ENCODE measurements around the gene CDC42. TPM values are rescaled to one million over a fixed set of nuclear protein-coding genes. Genes with fewer than 3 reads are reported as not detected.

CDC42 gene
- total RNA-seq, 6 experiments from 2014 or later: 74.4 to 128 (median 95.9) TPM

- H3K4me3 ChIP-seq: peak overlapping the region; percentile 68 to 98 (median 88)
- intact Hi-C loops (cut with DNase I): no loop called here
- peak; percentile 78 to 89 (median 82) for DNase-seq
- no peaks in the 10 kb centered on the region for H3K9me3 ChIP-seq
- H3K27ac ChIP-seq: peak overlapping the region; percentile 93 to 98 (median 95)
- TF ChIP-seq CTCF (IDR thresholded peaks at IDR 0.05) (no peak), POLR2A (IDR thresholded peaks at IDR 0.05) (peak; percentile 84)
- H3K36me3 ChIP-seq: peaks cover 0 to 4% (median 1%) of the 10 kb centered on the region in 4 donors
- ATAC-seq: peak; percentile 88 to 95 (median 91)
- H3K27me3 ChIP-seq: no peaks in the 10 kb centered on the region
- WGBS (ENCODE audit: insufficient coverage, low coverage, low lambda C conversion rate, missing lambda C conversion rate): under 1% methylated on average over 31 of the region's 42 CpGs
- peaks cover 0 to 15% (median 0%) of the 10 kb centered on the region in 4 donors for H3K4me1 ChIP-seq
Observed at GRCh38 chr1:22025368-22026155, 26.9 kb upstream of the CDC42 start.

- peaks cover 0 to 6% (median 2%) of the 10 kb centered on the region in 4 donors for H3K36me3 ChIP-seq
- H3K9me3 ChIP-seq: no peaks in the 10 kb centered on the region
- DNase-seq (no peak), ATAC-seq (no peak)
- no peak overlapping the region for H3K4me3 ChIP-seq
- H3K27ac ChIP-seq: no peak overlapping the region
- no peaks in the 10 kb centered on the region for H3K27me3 ChIP-seq
- 81% methylated on average over 3 of the region's 3 CpGs for WGBS (ENCODE audit: insufficient coverage, low coverage, low lambda C conversion rate, missing lambda C conversion rate)
- intact Hi-C loops (cut with DNase I): no loop called here
- H3K4me1 ChIP-seq: peaks cover 0 to 15% (median 0%) of the 10 kb centered on the region in 4 donors
- TF ChIP-seq POLR2A (IDR thresholded peaks at IDR 0.05) (no peak), CTCF (IDR thresholded peaks at IDR 0.05) (no peak)
Observed at GRCh38 chr1:22026924-22027289, 25.6 kb upstream of the CDC42 start.

DNA sequence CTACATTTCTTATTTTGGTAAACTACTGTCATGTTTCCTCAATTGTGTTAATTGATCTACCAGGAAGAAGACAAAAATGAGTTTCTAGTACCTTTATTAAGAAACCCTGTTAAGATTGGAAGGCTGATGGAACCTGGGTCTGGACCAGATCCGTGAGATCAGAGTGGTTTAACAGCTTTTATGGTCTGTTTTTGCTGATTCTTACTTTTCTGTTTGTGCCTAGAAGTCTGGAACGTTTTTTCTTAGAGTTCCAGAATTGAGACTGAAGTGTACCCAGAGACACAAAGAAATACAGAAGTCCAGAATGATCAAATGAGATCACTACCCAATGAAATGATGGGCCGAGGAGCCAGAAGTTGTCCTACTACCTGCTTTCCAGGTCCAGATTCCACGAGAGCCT is 22.5 kb upstream of the CDC42 start:
- Histone ChIP-seq H3K4me1 (peaks cover 0 to 5% (median 0%) of the 10 kb centered on the region in 4 donors), H3K36me3 (peaks cover 0 to 6% (median 2%) of the 10 kb centered on the region in 4 donors), H3K27me3 (no peaks in the 10 kb centered on the region), H3K27ac (no peak overlapping the region), H3K9me3 (no peaks in the 10 kb centered on the region), H3K4me3 (no peak overlapping the region)
- ATAC-seq (no peak), DNase-seq (no peak)
- intact Hi-C loops (cut with DNase I): no loop called here
- WGBS (ENCODE audit: insufficient coverage, low coverage, low lambda C conversion rate, missing lambda C conversion rate): 66% methylated on average over 2 of the region's 4 CpGs
- TF ChIP-seq CTCF (IDR thresholded peaks at IDR 0.05) (no peak), POLR2A (IDR thresholded peaks at IDR 0.05) (no peak)

DNA sequence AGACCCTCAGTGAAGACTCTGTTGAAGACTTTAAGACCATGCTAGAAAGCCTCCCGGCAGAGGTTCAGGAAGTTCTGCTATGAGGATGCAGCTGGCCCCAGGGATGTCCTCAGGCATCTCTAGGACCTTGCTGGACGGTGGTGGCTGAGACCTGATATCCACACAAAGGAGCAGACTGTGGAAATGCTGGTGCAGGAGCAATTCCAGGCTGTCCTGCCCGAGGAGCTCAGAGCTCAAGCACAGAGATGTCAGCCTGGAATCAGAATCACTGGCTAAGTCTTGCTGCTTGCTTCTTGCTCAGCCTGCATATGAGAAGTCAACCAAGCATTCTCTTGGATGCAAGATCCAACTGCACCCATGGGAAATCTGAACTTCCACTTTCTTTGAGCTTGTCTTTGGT is 22.0 kb upstream of the CDC42 start:
- intact Hi-C loops (cut with DNase I): no loop called here
- ATAC-seq: no peak
- WGBS (ENCODE audit: insufficient coverage, low coverage, low lambda C conversion rate, missing lambda C conversion rate): no CpG with 5 or more reads among the region's 3 CpGs
- H3K36me3 ChIP-seq: peaks cover 0 to 6% (median 2%) of the 10 kb centered on the region in 4 donors
- H3K27ac ChIP-seq: no peak overlapping the region
- H3K9me3 ChIP-seq: no peaks in the 10 kb centered on the region
- no peak overlapping the region for H3K4me3 ChIP-seq
- DNase-seq: no peak
- TF ChIP-seq POLR2A (IDR thresholded peaks at IDR 0.05) (no peak), CTCF (IDR thresholded peaks at IDR 0.05) (no peak)
- no peaks in the 10 kb centered on the region for H3K27me3 ChIP-seq
- peaks cover 0 to 5% (median 0%) of the 10 kb centered on the region in 4 donors for H3K4me1 ChIP-seq
